ENCODE data around the gene ZCWPW1. TPM values are rescaled to one million over a fixed set of nuclear protein-coding genes. Genes with fewer than 3 reads are reported as not detected.
A peak's percentile ranks its signal among the peaks of the same experiment; 100 is the strongest.

The ZCWPW1 gene
- total and polyA plus RNA-seq, 10 of the 15 experiments (the other 5 are each of a cell fraction or from before 2014, with no cell fraction given): 1.3 to 4.4 (median 3.7) TPM

DNA sequence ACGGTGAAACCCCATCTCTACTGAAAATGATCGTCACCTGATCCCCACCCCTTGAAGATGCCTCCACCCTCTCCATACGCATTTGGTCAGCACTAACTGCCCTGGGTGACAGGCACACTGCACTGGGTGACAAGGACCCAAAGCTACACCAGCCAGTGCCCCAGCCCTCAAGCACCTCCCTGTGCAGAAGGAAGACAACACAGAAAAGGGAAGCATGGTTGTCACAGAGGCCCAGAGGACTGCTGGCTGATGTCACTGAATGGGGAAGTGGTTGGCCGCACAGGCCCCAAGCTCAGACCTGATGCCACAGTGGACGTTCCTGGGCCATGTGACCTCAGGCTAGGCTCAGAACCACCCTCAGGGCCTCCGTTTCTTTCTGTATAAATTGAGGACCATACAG lies 59.4 kb downstream of the ZCWPW1 start (continued):
- TF ChIP-seq, protein P1, sequence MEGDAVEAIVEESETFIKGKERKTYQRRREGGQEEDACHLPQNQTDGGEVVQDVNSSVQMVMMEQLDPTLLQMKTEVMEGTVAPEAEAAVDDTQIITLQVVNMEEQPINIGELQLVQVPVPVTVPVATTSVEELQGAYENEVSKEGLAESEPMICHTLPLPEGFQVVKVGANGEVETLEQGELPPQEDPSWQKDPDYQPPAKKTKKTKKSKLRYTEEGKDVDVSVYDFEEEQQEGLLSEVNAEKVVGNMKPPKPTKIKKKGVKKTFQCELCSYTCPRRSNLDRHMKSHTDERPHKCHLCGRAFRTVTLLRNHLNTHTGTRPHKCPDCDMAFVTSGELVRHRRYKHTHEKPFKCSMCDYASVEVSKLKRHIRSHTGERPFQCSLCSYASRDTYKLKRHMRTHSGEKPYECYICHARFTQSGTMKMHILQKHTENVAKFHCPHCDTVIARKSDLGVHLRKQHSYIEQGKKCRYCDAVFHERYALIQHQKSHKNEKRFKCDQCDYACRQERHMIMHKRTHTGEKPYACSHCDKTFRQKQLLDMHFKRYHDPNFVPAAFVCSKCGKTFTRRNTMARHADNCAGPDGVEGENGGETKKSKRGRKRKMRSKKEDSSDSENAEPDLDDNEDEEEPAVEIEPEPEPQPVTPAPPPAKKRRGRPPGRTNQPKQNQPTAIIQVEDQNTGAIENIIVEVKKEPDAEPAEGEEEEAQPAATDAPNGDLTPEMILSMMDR (IDR thresholded peaks at IDR 0.05 in 2 of 3, conservative IDR thresholded peaks at IDR 0.05 in 1 of 3; ENCODE audit: control insufficient read depth in 2 of 3, extremely low read depth in 1 of 3, insufficient read depth in 1 of 3, low read depth in 3 of 3, low read length in 3 of 3): no peak
- TF ChIP-seq, protein P2, sequence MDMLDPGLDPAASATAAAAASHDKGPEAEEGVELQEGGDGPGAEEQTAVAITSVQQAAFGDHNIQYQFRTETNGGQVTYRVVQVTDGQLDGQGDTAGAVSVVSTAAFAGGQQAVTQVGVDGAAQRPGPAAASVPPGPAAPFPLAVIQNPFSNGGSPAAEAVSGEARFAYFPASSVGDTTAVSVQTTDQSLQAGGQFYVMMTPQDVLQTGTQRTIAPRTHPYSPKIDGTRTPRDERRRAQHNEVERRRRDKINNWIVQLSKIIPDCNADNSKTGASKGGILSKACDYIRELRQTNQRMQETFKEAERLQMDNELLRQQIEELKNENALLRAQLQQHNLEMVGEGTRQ (IDR thresholded peaks at IDR 0.05; ENCODE audit: borderline replicate concordance, low read depth, low read length): peak; percentile 82
- TF ChIP-seq MTA2 (IDR thresholded peaks at IDR 0.05; ENCODE audit: low read depth) (peak; percentile 72; the same call in 1 of the 2 replicates), BCL11A (IDR thresholded peaks at IDR 0.05; ENCODE audit: low read depth, low read length) (peak; percentile 76), NFYB (IDR thresholded peaks at IDR 0.05; ENCODE audit: insufficient read depth, low read depth, low read length) (peak; percentile 53; the same call in 1 of the 2 replicates), TCF12 (IDR thresholded peaks at IDR 0.05; ENCODE audit: low read depth, low read length) (no peak), CHD4 (IDR thresholded peaks at IDR 0.05) (no peak)
- TF ChIP-seq, protein P3, sequence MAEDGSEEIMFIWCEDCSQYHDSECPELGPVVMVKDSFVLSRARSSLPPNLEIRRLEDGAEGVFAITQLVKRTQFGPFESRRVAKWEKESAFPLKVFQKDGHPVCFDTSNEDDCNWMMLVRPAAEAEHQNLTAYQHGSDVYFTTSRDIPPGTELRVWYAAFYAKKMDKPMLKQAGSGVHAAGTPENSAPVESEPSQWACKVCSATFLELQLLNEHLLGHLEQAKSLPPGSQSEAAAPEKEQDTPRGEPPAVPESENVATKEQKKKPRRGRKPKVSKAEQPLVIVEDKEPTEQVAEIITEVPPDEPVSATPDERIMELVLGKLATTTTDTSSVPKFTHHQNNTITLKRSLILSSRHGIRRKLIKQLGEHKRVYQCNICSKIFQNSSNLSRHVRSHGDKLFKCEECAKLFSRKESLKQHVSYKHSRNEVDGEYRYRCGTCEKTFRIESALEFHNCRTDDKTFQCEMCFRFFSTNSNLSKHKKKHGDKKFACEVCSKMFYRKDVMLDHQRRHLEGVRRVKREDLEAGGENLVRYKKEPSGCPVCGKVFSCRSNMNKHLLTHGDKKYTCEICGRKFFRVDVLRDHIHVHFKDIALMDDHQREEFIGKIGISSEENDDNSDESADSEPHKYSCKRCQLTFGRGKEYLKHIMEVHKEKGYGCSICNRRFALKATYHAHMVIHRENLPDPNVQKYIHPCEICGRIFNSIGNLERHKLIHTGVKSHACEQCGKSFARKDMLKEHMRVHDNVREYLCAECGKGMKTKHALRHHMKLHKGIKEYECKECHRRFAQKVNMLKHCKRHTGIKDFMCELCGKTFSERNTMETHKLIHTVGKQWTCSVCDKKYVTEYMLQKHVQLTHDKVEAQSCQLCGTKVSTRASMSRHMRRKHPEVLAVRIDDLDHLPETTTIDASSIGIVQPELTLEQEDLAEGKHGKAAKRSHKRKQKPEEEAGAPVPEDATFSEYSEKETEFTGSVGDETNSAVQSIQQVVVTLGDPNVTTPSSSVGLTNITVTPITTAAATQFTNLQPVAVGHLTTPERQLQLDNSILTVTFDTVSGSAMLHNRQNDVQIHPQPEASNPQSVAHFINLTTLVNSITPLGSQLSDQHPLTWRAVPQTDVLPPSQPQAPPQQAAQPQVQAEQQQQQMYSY (CRISPR knock-in tag; IDR thresholded peaks at IDR 0.05): no peak
